RWPE1 (cell line): Measurements from ENCODE around the gene MANSC1.
"Not testable (repeated sequence)": the region's sequence is repeated elsewhere in the genome, so short reads cannot be mapped to it uniquely, and the experiment has no call there.

Source experiments
- CTCF ChIA-PET: fragments of 350-600 bp; sonication (Branson Sonifier 250); formaldehyde crosslinking; extraction: SDS; loops from one replicate; lab custom pipeline; 2021; lab: Yijun Ruan, JAX
- POLR2A ChIA-PET: fragments of 400-600 bp; formaldehyde crosslinking; extraction: SDS; loops from one replicate; lab custom pipeline; 2020; ENCODE audit warnings: antibody characterized with exemption; ENCODE audit not compliant: low non-redundant PET; lab: Yijun Ruan, JAX
- DNase-seq: peaks from one replicate; pipeline ENCODE4 v3.0.0; 2012; ENCODE audit warnings: low spot score
- H3K27ac ChIP-seq: fragments of 450-650 bp; 2 replicates; pipeline ENCODE4 v1.5.1; 2017
- TF ChIP-seq, protein P1 (sequence below): fragments of 450-650 bp; conservative IDR thresholded peaks from 2 replicates; pipeline ENCODE4 v1.5.1; 2017; ENCODE audit warnings: low read depth, mild to moderate bottlenecking

The MANSC1 gene

DNA sequence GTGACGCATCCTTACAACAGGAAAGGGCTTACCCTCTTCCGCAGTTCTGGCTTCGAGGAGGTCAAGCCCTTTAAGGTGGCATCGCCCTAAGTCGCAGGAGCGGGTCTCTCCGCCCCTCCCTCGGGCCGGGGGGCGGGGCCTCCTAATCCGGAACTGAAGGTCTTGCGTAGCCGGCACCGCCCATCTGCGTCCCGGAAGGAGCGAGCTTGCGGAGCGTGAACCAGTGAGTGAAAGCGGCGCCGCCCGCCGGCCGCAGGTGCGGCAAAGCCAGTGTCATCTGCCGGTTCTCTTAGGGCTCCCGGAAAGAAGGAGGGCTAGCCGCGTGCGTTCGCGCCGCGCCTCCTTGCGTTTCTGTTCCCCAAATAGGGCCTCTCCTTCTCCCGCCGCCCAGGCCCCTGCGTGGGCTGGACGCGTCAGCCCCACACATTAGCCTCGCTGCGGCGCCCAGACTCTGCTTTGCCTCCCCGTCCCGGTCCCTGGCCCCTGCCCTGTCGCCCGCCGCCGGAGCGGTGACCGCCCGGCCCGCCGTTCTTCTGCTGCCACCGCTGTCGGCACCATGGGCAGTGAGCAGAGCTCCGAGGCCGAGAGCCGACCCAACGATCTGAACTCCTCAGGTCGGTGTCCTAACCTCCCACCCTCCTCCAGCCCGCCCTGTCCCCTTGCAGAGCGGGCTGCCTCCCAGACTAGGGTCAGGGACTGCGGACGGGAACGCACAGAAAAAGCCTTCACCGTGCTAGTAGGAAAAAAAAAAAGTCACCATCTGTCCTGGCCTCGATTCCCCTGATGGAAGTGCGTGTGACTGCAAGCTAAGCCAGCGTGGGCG, 7.1 kb upstream of the MANSC1 start, which contains the start of gene BORCS5:
BORCS5 (plus strand) TSS at position 183 of the 823 bp plus-strand sequence; CDS start at position 557, 374 bp downstream.
- peak within 1 kb of the TSS; percentile 82 for H3K27ac ChIP-seq
- peak; percentile 89 for DNase-seq
- ChIA-PET CTCF (interaction anchor here (0.5 to 1.1 kb wide), 5 partner anchors 31 to 347 kb away, joined by 3 to 6 read pairs (median 4); no protein-coding TSS in a partner anchor), POLR2A (interaction anchor here (0.6 to 1.8 kb wide), 5 partner anchors 8 to 360 kb away, joined by 3 to 5 read pairs (median 3); partner anchors contain the start of gene CDKN1B)
- TF ChIP-seq, protein P1, sequence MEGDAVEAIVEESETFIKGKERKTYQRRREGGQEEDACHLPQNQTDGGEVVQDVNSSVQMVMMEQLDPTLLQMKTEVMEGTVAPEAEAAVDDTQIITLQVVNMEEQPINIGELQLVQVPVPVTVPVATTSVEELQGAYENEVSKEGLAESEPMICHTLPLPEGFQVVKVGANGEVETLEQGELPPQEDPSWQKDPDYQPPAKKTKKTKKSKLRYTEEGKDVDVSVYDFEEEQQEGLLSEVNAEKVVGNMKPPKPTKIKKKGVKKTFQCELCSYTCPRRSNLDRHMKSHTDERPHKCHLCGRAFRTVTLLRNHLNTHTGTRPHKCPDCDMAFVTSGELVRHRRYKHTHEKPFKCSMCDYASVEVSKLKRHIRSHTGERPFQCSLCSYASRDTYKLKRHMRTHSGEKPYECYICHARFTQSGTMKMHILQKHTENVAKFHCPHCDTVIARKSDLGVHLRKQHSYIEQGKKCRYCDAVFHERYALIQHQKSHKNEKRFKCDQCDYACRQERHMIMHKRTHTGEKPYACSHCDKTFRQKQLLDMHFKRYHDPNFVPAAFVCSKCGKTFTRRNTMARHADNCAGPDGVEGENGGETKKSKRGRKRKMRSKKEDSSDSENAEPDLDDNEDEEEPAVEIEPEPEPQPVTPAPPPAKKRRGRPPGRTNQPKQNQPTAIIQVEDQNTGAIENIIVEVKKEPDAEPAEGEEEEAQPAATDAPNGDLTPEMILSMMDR, result no peak

DNA sequence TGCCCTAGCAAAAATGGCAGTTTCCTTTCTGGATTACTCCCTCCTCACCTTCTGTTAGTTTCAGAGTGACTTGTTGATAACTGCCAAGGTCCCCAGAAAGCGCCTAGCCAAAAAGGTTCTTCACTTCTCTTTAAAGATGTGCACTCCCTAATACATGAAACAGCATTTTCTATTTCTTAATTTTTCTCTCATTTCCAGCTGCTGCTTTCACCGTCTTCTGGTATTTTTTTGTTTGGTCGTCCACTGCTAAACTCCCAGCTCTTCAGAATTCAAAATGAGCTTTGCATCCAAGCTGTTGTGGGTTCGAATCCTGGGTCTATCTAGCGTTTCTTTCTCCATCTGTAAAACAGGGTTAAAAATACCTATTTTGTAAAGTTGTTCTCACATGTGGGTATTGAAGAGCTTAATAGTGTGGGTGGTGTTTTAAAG, 6.4 kb upstream of the MANSC1 start:
- peak overlapping the region; percentile 82 for H3K27ac ChIP-seq
- POLR2A ChIA-PET, result interaction anchor here (0.6 to 1.8 kb wide), 2 partner anchors 20 to 360 kb away, joined by 3 to 4 read pairs; partner anchors contain the start of gene CDKN1B
- CTCF ChIA-PET, result interaction anchor here (0.6 kb wide), 2 partner anchors 32 to 274 kb away, joined by 3 read pairs; no protein-coding TSS in a partner anchor
- no peak for DNase-seq
- TF ChIP-seq, protein P1, result no peak

DNA sequence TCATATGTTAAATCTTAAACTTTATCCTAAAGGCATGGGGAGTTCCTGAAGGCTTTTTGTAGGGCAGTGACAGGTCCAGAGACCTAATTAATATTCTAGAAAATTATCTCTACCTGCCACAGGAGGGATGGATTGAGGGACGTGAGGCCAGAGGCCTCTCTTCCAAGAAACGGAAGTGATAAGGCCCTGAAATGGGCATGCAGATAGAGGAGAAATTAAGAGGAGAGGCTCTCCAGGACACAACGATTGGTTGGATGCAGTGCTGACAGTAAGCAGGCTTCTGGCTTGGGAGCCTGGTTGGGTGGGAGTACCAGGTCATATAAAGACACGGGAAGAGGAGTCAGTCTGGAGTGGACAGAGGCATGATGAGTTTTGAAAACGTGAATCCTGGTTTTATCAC, 3.8 kb upstream of the MANSC1 start:
- CTCF ChIA-PET, result no interaction called here
- POLR2A ChIA-PET, result no interaction called here
- no peak for DNase-seq
- TF ChIP-seq, protein P1, result no peak
- H3K27ac ChIP-seq, result no peak overlapping the region

DNA sequence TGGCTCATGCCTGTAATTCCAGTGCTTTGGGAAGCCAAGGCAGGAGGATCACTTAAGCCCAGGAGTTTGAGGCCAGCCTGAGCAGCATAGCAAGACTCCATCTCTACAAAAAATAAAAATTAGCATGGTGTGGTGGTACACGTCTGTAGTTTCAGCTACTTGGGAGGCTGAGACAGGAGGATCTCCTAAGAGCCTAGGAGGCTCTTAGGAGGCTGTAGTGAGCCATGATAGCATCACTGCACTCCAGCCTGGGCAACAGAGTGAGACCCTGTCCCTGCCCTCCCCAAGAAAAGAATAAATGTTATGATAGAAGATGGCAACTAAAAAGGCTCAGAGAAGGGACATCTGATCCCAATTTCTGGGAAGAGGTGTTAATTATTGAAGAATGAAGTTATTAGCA, 3.2 kb upstream of the MANSC1 start:
- ChIA-PET POLR2A (no interaction called here), CTCF (no interaction called here)
- H3K27ac ChIP-seq, result no peak overlapping the region
- DNase-seq, result no peak
- TF ChIP-seq, protein P1, result no peak

DNA sequence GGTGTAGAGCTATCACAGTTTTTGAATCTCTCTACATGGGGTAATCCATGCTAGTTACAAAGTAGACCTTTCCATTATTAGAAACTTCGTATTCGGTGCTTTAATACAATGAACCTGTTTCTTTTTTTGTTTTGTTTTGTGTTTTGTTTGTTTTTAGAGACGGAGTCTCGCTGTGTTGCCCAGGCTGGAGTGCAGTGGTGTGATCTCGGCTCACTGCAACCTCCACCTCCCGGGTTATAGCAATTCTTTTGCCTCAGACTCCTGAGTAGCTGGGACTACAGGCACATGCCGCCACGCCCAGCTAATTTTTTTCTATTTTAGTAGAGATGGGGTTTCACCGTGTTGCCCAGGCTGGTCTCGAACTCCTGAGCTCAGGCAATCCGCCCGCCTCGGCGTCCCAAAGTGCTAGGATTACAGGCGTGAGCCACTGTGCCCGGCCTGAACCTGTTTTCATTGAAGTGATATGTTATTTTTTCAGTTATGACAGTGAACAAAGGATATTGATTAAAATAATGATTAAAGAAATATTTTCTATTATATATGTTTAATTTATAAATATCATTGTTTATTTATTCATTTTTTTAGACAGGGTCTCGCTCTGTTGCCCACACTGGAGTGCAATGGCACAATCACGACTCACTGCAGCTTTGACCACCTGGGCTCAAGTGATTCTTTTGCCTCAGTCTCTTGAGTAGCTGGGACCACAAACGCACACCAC, 1.6 kb upstream of the MANSC1 start:
- DNase-seq, H3K27ac ChIP-seq: not testable (repeated sequence)
- POLR2A ChIA-PET, result interaction anchor here (0.6 kb wide), 1 partner anchor 13 kb away, joined by 4 read pairs; no protein-coding TSS in a partner anchor
- CTCF ChIA-PET, result interaction anchor here (0.8 kb wide), 1 partner anchor 9 kb away, joined by 4 read pairs; no protein-coding TSS in a partner anchor

DNA sequence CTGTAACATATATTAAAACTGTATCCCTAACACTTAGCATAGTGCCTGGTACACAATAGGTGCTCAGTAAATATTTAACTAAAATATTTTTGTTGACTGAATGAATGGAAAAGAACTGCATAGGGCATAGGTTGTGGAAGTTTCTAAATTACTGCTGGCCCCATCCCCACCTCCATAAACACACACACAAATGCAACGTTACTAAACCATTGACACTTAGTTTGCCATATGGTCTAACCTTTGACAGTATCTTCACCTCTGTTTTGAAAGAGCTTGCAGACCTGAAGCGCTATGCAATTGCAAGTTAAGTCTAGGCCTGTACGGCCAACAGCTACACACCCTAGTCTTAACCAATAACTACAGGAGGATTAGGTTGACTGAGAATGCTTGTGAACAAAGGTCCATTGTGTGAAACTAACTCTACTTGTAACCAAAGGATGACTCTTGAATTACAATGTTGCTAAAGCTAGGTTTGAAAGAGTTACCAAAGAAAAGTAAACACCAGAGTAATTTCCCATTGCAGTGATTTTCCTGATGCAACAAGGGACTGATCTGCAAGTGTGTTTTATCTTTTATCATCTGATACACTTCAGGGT, 924 bp upstream of the MANSC1 start:
- CTCF ChIA-PET, result interaction anchor here (0.8 kb wide), 1 partner anchor 10 kb away, joined by 4 read pairs; no protein-coding TSS in a partner anchor
- no peak for DNase-seq
- no peak overlapping the region for H3K27ac ChIP-seq
- POLR2A ChIA-PET, result interaction anchor here (0.6 kb wide), 1 partner anchor 12 kb away, joined by 4 read pairs; no protein-coding TSS in a partner anchor
- TF ChIP-seq, protein P1, result no peak
